ENCODE results near the gene MTMR10.

GRCh38 chr15:30895461-30896210 is 95.8 kb downstream of the MTMR10 start:
- TF ChIP-seq CTCF (IDR thresholded peaks at IDR 0.05), result no peak
- no peak for TF ChIP-seq POLR2A (IDR thresholded peaks at IDR 0.05)
